Activated CD8-positive, alpha-beta memory T cell treated with anti-CD3 and anti-CD28 coated beads for 1 hour (primary cell): ENCODE results near the gene CTLA4.
"Not testable (repeated sequence)": the region's sequence is repeated elsewhere in the genome, so short reads cannot be mapped to it uniquely, and the experiment has no call there.

Source experiments
- DNase-seq, 2 donors: peaks; one replicate each; pipeline ENCODE4 v3.0.0-alpha.2; 2020; ENCODE audit warnings: low read depth in 1 of 2; ENCODE audit errors: extremely low read depth in 1 of 2

Gene CTLA4

DNA sequence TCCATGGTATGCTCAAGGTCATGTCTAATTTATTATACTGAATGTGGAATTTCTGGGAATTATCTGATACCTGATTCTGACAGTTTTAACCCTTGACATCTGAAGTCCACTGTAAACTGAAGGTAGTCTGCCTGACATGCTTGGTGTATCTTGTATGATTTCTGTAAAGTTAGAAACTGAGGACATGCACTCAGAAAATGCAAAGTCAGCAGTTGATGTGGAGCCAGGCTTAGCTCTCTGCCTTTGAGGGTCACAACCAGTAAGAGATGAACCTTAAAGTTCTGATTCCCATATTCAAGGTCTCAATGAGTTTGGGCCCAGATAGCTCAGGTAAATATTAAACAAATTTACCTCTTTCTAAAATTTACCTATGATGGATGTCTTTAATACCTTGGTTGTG lies 12.3 kb upstream of the CTLA4 start:
- no peak for DNase-seq

DNA sequence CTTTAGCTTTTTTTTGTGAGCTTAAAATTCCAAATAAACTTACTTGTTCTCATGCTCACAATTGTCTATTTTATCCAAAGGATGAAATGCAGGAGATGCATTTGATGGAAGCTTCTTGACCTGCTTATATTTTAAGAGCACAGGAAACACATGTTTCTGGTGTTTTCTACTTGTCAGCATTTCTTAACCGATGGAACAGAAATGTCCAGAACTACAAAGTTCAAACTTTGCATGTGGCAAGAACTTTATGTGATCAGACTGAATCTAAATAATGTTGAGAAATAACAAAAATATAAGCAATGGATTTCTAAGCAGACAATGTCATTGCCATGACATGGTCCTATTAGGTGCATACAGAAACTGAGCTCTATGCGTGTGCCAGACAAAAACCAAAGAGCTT lies 9.9 kb upstream of the CTLA4 start:
- DNase-seq: no peak

- no peak for DNase-seq
These were observed 9.4 kb upstream of the CTLA4 start for GRCh38 chr2:203858176-203858575.

- no peak for DNase-seq
These were observed 8.4 kb upstream of the CTLA4 start for GRCh38 chr2:203859030-203859789.

DNA sequence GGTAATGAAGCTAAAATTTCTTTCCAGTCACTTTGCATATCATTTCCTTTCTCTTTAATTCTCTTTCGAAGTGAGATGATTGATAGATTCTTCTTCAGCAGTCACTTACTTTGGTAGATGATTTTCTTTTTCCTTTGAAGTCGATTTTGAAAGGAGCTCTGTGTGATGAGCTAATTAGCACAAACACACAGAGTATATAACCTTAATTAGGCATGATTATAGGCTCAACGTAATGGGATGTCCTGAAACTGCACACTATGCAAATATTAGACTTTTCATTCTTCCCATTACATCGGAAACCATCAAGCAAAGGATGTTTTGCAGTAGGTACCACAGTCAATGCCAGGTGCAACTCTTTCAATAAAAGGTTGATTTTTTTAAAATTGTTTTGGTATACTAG lies 6.4 kb upstream of the CTLA4 start:
- DNase-seq: no peak

GRCh38 chr2:203861607-203862006 lies 6.0 kb upstream of the CTLA4 start:
- DNase-seq: no peak

- DNase-seq: peak; percentile 8 to 9
These were observed 1.9 kb downstream of the CTLA4 start for GRCh38 chr2:203869223-203870042.

DNA sequence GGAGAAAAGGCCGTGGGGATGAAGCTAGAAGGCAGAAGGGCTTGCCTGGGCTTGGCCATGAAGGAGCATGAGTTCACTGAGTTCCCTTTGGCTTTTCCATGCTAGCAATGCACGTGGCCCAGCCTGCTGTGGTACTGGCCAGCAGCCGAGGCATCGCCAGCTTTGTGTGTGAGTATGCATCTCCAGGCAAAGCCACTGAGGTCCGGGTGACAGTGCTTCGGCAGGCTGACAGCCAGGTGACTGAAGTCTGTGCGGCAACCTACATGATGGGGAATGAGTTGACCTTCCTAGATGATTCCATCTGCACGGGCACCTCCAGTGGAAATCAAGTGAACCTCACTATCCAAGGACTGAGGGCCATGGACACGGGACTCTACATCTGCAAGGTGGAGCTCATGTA lies 2.9 kb downstream of the CTLA4 start:
- no peak for DNase-seq

GRCh38 chr2:203870941-203871340 lies 3.4 kb downstream of the CTLA4 start:
- no peak for DNase-seq

DNA sequence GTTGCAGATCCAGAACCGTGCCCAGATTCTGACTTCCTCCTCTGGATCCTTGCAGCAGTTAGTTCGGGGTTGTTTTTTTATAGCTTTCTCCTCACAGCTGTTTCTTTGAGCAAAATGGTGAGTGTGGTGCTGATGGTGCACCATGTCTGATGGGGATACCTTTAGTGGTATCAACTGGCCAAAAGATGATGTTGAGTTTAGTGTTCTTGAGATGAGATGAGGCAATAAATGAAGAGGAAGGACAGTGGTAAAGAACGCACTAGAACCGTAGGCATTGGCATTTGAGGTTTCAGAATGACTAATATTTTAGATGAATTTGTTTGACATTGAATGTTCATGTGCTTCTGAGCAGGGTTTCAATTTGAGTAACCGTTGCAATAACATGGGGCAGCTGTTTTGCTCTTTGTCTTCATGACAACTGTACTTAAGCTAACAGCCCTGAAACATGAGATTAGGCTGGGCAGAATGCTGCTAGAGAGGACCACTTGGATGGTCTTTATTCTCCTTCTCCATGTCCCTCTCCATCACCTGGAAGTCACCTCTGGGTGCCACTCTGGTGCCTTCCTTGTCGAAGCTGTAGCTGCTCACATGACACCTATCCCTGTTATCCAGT lies 3.9 kb downstream of the CTLA4 start:
- DNase-seq: no peak

DNA sequence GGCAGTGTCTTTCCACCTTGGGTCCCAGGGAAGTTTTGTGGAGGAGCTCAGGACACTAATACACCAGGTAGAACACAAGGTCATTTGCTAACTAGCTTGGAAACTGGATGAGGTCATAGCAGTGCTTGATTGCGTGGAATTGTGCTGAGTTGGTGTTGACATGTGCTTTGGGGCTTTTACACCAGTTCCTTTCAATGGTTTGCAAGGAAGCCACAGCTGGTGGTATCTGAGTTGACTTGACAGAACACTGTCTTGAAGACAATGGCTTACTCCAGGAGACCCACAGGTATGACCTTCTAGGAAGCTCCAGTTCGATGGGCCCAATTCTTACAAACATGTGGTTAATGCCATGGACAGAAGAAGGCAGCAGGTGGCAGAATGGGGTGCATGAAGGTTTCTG lies 5.9 kb downstream of the CTLA4 start:
- DNase-seq: no peak

GRCh38 chr2:203873921-203874631 lies 6.5 kb downstream of the CTLA4 start:
- DNase-seq: no peak

- DNase-seq: no peak
These were observed 7.9 kb downstream of the CTLA4 start for GRCh38 chr2:203875471-203875870.

- no peak for DNase-seq
These were observed 8.8 kb downstream of the CTLA4 start for GRCh38 chr2:203876328-203876727.

DNA sequence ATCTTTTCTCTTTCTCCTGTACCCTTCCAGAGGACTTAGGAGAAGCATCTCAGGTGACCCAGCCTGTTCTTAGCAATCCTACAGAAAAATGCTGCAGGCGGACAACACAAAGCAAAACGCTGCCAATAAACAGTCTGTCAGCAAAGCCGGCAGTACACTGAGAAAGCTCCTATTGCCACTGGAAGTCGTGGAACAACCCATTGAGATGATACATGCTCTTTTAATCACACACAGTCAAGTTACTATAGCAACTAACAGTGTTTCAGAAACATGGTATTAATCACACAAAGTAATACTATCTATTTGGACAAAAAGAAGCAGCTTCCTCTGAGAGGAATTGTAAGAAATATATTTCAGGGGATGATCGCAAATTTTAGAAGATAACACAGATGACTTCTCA lies 10.5 kb downstream of the CTLA4 start:
- DNase-seq: no peak

DNA sequence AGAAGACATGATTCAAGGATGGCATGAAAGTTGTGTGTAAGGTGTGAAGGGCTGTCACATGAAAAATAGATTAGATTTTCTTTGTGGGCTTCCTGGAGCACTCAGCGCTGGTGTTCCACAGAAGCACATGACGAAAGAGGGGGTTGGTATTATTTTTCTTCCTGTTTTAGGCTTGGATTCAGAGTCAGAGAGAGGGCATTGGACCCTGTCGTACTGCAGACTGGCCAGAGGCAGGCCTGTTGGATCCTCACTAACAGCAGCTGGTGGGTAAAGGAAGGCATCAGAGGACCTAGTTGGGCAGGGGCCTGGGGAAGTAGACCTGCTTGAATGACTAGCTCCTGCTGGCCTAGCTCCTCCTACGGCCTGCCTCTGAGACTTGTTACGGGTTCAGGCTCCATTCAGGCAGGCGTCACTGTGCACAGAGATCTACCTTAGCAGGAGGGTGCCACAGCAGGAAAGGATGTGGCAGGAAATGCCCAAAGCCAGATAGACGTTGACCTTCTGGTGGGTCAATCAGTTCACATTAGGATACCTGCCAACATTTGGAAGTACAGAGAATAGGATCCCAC lies 13.1 kb downstream of the CTLA4 start:
- no peak for DNase-seq

DNA sequence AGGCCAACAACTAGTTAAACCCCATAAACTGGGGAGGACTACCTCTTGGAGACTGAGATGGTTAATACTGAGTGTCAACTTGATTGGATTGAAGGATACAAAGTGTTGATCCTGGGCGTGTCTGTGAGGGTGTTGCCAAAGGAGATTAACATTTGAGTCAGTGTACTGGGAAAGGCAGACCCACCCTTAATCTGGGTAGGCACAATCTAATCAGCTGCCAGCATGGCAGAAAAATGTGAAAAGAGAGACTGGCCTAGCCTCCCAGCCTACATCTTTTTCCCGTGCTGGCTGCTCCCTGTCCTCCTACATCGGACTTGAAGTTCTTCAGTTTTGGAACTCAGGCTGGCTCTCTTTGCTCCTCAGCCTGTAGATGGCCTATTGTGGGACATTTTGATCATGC lies 13.6 kb downstream of the CTLA4 start:
- DNase-seq: not testable (repeated sequence)

GRCh38 chr2:203882551-203882950 lies 15.0 kb downstream of the CTLA4 start:
- no peak for DNase-seq

- DNase-seq: no peak
These were observed 19.1 kb downstream of the CTLA4 start for GRCh38 chr2:203886661-203887151.

DNA sequence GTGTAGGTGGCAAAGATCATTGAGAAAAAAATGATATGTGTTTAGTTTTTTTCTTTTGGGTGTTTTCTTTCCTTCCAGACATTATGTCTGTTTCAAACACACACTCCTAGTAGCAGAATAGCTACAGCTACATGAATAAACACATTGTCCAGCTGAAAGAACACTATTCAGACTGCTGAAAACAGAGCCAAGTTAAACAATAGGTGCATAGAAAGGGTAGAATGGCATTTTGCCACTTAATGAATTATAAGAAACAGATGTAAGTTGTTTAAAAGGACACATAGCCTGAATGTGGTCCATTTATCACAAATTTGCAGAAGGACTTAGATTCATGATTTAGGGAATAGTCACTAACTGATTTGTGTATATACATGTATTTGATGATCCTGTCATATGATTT lies 20.1 kb downstream of the CTLA4 start:
- DNase-seq: no peak

- no peak for DNase-seq
These were observed 22.0 kb downstream of the CTLA4 start for GRCh38 chr2:203889542-203889941.
